HG02798 (cell line): ENCODE results near the gene PDZRN3.

Experiments
- ATAC-seq: cut with Tn5 transposase; IDR thresholded peaks from one replicate; pipeline ENCODE4 v1.9.1; 2021; ENCODE audit warnings: mild to moderate bottlenecking; ENCODE audit not compliant: unreplicated experiment, poor library complexity

PDZRN3 gene

DNA sequence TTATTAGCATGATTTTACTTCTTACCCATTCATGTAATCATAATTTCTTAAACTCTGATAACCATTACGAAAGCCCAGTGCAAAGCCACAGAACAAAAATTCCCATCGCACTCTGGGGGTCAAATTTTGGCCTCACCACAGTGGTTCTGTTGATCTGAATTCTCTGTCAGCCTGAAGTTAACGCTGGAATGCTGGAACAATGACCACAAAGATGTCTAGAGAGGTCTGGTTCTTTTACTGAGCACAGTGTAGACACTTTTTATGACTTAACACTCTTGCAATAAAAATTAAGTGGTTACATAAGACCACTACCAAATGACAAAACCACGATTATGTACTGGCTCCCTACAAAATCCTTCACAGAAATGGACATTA is 94.7 kb downstream of the PDZRN3 start:
- ATAC-seq, result no peak

- no peak for ATAC-seq
Measured at GRCh38 chr3:73529308-73530021, 95.3 kb downstream of the PDZRN3 start.

DNA sequence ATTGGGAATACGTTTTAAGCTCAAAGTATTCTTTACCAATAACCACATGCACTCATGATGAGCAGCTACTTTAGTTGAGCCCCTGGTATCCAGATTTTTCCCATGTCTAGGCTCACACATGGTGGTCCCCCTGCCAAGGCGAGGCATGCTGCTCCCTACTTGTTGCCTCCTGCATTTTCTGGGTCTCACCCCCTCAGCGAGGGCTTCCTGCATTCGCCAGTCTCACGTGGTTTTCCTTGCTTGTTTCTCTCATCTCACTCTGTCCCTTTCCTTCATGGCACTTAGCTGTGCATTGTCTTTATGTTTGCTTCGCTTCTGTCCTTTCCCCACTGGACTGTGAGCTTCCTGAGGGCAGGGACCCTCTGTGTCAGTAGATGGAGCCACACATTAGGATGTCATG is 99.2 kb downstream of the PDZRN3 start:
- ATAC-seq, result no peak

DNA sequence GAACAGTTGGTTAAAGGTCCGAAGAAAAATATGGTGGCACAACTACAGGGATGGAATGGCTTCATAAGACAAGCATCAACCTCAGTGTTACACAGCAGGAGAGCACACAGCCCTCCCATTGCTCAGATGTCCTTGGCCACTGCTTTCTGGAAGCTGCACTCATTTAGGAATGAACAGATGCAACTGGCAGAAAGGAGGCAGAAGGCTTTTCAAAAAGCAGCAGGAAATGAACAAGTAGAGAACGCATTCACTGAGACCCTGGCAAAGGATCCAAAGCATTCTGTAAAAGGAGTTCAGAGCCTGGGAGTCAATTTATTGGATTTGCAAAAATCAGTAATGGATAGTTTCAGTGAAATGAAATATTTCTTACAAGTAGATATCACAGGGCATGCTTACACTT is 101.1 kb downstream of the PDZRN3 start:
- ATAC-seq, result no peak

DNA sequence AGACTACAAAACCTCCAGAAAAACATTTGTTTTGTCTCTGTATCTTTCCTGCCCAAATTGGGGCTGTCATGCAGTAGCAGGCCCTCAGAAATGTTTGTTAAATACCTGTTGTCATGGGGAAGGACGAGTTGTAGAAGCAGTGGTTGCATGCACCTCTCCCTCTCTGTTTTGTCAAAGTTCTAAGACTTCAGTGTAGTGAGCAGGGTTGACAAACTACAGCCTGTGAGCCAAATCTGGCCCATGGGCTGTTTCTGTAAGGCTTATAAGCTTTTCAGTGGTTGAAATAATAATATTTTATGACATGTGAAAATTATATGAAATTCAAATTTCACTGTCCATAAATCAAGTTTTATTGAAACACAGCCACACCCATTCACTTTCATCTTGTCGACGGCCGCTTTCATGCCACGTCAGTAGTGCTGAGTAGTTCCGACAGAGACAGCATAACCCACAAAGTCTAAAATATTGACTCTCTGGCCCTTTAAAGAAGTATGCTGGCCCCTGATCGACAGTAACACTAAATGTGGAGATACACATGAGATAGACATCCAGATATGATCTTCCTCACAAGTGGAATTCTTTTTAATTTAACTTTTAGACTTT is 102.9 kb downstream of the PDZRN3 start:
- no peak for ATAC-seq

DNA sequence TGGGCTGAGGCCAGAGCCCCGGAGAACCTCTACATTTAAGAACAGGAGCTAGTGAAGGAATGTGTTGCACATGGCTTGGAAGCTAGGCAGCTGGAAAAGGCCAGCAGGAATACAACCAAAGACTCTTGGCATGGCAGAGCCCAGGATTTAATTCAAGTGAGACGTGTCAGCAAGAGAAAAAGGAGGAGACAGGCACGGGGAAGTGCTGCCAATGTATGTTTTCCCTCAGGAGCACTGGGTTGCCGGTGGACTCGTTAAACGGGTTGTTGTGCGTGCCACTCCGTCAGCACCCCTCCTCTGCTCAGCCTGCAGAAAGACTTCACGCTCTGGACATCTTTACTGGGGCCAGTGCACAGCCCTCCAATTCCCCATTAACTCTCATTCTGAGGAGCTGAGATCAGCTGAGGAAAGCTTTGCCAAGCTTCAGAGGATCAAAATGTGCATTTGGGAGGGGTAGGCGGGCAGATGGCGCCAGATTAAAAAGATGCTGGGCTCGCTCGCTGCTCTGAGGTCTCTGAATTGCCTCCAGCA is 103.7 kb downstream of the PDZRN3 start:
- ATAC-seq, result no peak

GRCh38 chr3:73516631-73517030 is 108.1 kb downstream of the PDZRN3 start:
- no peak for ATAC-seq

GRCh38 chr3:73513260-73513659 is 111.5 kb downstream of the PDZRN3 start:
- no peak for ATAC-seq

- ATAC-seq, result no peak
Measured at GRCh38 chr3:73511571-73512525, 112.9 kb downstream of the PDZRN3 start.

DNA sequence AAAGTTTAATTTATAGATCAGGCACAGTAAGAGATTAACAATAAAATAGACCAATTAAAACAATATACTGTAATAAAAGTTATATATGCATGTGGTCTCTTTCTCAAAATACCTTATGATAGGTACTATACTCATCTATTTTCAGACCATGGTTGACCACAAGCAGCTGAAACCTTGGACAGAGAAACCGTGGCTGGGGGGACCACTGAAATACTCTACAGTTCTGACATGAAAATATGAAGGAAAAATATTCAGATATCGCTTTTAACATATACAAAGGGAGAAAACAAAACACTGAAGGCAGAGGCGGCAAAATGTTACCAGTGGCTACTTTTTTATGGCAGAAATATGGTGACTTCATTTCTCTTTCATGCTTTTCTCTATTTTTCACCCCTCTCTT is 114.0 kb downstream of the PDZRN3 start:
- no peak for ATAC-seq

DNA sequence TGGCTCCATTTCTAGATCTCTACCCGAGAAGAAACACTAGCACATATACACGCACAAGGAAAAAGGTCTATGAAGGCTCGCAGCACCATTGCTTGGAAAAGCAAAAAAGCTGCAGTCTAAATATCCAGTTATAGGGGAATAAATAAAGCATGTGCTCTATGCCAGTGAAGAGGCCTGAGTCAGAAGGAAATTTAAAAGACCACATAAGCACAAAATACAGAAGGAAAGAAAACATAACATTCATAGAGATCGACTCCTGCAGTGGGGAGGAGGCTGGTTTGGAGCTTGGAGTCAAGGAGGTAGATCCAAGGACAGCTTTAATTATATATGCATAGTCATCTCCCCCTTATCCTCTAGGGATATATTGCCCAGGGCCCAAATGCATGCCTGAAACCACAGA is 114.4 kb downstream of the PDZRN3 start:
- ATAC-seq, result no peak

DNA sequence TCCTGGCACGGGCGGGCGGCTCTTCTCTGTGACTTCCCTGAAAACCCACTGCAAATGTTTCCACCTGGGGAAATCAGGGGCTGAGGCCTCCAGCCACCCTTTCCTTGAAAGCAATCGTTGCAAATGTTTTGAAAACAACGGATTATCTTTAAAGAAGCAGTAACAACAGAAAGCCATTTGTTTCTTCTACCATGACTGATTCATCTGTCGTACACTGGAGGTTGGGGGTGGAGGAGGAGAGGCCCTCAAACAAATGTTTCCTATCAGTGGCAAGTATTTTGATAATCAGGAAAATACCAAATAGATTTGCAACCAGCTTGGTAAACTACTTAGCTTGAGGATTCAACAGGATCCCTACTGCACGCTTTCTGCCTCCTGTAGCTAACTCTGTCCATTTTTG is 114.9 kb downstream of the PDZRN3 start:
- no peak for ATAC-seq

- ATAC-seq, result no peak
Measured at GRCh38 chr3:73509066-73509465, 115.7 kb downstream of the PDZRN3 start.

GRCh38 chr3:73508330-73508954 is 116.3 kb downstream of the PDZRN3 start:
- peak; percentile 70 for ATAC-seq

GRCh38 chr3:73504852-73505251 is 119.9 kb downstream of the PDZRN3 start:
- ATAC-seq, result no peak

DNA sequence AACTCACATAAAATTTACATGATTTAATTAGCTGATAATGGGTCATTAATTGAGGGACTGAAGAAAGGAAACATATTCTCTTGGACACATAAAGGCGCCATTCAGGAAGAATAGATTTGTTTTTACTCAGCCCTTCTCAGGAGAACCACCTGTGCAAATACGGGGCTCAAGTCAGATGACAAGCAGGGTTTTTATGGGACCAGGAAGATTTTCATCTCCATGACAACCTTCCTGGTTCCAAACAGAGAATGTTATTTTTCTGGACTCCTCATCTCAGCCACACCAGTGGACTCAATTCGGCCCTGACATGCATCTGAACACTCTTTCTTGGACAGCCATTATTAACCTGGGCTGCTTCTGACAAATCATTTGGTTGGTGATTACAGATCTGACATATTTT is 120.5 kb downstream of the PDZRN3 start:
- no peak for ATAC-seq

DNA sequence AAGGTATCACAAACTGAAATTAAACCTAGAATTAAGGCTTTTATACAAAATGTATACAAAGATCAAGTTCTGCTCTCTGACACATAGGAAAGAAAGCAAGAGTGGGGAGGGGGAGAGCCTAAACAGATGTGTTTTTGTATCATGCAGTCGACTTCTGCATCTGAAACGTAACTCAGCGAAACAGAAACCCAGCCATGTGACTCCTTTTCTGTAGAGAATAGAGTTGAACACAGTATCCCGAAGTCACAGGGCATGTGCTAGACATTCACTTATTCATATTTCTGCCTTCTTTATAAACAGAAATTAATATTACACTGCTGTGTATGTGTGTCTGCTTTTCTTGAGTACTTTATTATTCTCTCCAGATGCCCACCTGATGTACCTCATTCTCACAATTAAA is 121.0 kb downstream of the PDZRN3 start:
- peak; percentile 60 for ATAC-seq

DNA sequence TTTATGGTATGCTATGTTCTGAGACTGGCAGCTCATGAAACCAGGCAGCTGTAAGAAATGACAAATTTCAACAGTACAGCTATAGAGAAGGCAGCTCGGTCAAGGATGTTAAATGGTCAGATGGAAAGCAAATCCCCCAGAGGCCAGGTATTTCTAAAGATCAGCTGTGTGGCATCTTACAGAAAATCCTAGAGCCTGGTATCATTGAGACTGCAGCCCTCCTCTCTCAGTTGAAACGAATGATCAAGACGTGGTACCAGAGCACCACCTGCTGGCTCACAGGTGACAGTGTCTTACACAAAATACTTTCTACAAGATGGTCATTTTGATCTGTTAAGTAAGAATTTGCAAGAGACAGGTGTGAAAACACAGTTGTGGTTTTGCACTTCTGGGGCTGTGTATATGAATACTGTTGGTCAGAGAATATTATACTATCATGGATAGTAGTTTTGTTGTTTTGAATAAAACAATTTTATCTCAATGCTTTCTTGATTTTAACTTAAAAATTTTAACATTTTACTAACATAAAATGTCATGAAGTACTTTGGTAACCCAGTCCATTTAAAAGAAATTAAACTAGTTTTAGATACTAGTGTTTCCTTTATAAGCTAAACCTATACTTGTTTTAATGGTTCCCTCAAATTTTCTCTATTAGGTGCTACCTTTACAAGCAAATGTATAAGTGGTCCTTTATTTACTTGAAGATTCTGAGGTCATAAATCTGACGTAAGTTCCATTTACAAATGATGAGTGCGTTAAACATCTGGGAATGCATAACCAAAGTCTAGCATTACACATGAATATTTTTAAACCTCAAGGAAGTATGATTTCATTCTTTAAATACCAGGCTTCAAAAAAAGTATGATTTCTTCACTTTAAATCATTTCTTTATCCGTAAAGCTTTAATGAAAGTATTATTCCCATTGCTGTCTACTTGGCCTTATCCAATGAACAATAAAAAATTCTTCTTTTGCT is 121.8 kb downstream of the PDZRN3 start:
- ATAC-seq, result peak; percentile 68

GRCh38 chr3:73500321-73500720 is 124.4 kb downstream of the PDZRN3 start:
- ATAC-seq, result no peak
